ENCODE results near the gene TMEM26. TPM values are rescaled to one million over a fixed set of nuclear protein-coding genes. Genes with fewer than 3 reads are reported as not detected.

Gene TMEM26
- total and polyA plus RNA-seq, 2 of the 13 experiments (the other 11 are each of a cell fraction or from before 2014, with no cell fraction given), result not detected

DNA sequence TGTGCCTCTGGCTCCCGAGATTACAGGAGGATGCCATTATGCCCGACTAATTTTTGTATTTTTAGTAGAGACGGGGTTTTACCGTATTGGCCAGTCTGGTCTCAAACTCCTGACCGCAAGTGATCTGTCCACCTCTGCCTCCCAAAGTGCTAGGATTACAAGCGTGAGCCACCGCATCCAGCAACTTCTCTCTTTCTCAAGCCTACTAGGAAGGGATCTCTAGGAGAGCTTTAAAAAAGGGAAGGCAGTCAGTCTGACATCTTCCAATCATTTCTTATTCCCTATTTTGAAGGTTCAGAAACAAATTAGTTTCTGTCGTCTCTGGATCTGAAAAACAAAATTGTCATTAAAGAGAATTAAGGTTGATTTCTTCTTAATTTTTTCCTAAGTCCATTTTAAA, 2.5 kb upstream of the TMEM26 start:
- Histone ChIP-seq H3K4me3 (replicated peaks in 1 of 3; ENCODE audit: insufficient read depth in 1 of 3, low read depth in 2 of 3, low read length in 3 of 3) (no peak overlapping the region), H3K36me3 (replicated peaks in 1 of 2; ENCODE audit: control insufficient read depth in 1 of 2, insufficient read depth in 2 of 2, low read length in 2 of 2) (no peaks in the 10 kb centered on the region), H3K79me2 (ENCODE audit: insufficient read depth, low read length) (no peaks in the 10 kb centered on the region), H4K20me1 (ENCODE audit: insufficient read depth, low read length) (no peaks in the 10 kb centered on the region), H3K27me3 (ENCODE audit: control insufficient read depth in 1 of 2, insufficient read depth in 2 of 2, low read length in 2 of 2) (peaks cover 1 to 24% of the 10 kb centered on the region in 2 experiments; a peak in 4 of 5 replicates), H3K4me1 (ENCODE audit: insufficient read depth, low read length) (no peaks in the 10 kb centered on the region), H2AFZ (ENCODE audit: low read length) (no peak overlapping the region), H3K9ac (ENCODE audit: insufficient read depth, low read depth, low read length) (no peak overlapping the region), H3K9me3 (ENCODE audit: low read length) (no peaks in the 10 kb centered on the region), H3K27ac (ENCODE audit: extremely low read length, insufficient read depth, low read length) (no peak overlapping the region), H3K4me2 (ENCODE audit: low read depth, low read length) (no peak overlapping the region)
- no peak for ATAC-seq
- no peak for FAIRE-seq
- BruUV-seq (replicated peaks), result no TSS peak
- intact Hi-C loops (cut with micrococcal nuclease; ENCODE audit: unreplicated experiment), result no loop called here
- 57% methylated on average over 8 of the region's 8 CpGs for WGBS (ENCODE audit: low lambda C conversion rate)
- in situ Hi-C loops (cut with HindIII; ENCODE audit: extremely low pct_ligation_motif_present, low pct_unique_long_range_greater_than_20kb), result no loop called here
- CTCF ChIA-PET (ENCODE audit: low intra/inter-chr PET ratio, low total read pairs), result no interaction called here
- DNase-seq (ENCODE audit: low spot score), result no peak
- POLR2A ChIA-PET, result no interaction called here
- TF ChIP-seq TBL1XR1 (IDR thresholded peaks at IDR 0.05; ENCODE audit: borderline replicate concordance, low read length, partially characterized antibody), result no peak
- no peak for TF ChIP-seq RFX5 (IDR thresholded peaks at IDR 0.05; ENCODE audit: low read depth, low read length)
- TF ChIP-seq MIXL1 (CRISPR knock-in tag; IDR thresholded peaks at IDR 0.05), result no peak
- TF ChIP-seq, protein P1, sequence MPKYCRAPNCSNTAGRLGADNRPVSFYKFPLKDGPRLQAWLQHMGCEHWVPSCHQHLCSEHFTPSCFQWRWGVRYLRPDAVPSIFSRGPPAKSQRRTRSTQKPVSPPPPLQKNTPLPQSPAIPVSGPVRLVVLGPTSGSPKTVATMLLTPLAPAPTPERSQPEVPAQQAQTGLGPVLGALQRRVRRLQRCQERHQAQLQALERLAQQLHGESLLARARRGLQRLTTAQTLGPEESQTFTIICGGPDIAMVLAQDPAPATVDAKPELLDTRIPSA (CRISPR knock-in tag; IDR thresholded peaks at IDR 0.05; ENCODE audit: borderline replicate concordance), result no peak
- no peak for TF ChIP-seq ZBTB20 (CRISPR knock-in tag; IDR thresholded peaks at IDR 0.05; ENCODE audit: borderline replicate concordance, low read depth)
- no peak for TF ChIP-seq ZFP37 (CRISPR knock-in tag; IDR thresholded peaks at IDR 0.05; ENCODE audit: borderline replicate concordance)
- TF ChIP-seq RAD51 (IDR thresholded peaks at IDR 0.05; ENCODE audit: borderline replicate concordance), result no peak
- TF ChIP-seq ZNF598 (CRISPR knock-in tag; IDR thresholded peaks at IDR 0.05; ENCODE audit: borderline replicate concordance), result no peak
- TF ChIP-seq AHDC1 (CRISPR knock-in tag; IDR thresholded peaks at IDR 0.05; ENCODE audit: borderline replicate concordance), result no peak
- no peak for TF ChIP-seq ZNF768 (CRISPR knock-in tag; IDR thresholded peaks at IDR 0.05)
- no peak for TF ChIP-seq SMYD3 (CRISPR knock-in tag; IDR thresholded peaks at IDR 0.05)
- TF ChIP-seq ZNF782 (CRISPR knock-in tag; IDR thresholded peaks at IDR 0.05; ENCODE audit: borderline replicate concordance), result no peak
